HepG2 (cell line): ENCODE results near the gene GFER. TPM values are rescaled to one million over a fixed set of nuclear protein-coding genes. Genes with fewer than 3 reads are reported as not detected.

Experiments
- DNMT3B ChIP-seq: conservative IDR thresholded peaks from 2 replicates; pipeline ENCODE4 v1.6.1; 2016; ENCODE audit warnings: missing biosample characterization, control low read depth
- FOXA3 ChIP-seq: IDR thresholded peaks from 2 replicates; pipeline ENCODE4 v1.6.1; 2016; ENCODE audit warnings: missing genetic modification reagents, missing compliant biosample characterization
- FOXP4 ChIP-seq: sonication (generic); formaldehyde crosslinking; IDR thresholded peaks from 2 replicates; pipeline ENCODE4 v1.4.0; 2020; ENCODE audit warnings: missing genetic modification reagents
- IKZF4 ChIP-seq: sonication (generic); formaldehyde crosslinking; IDR thresholded peaks from 2 replicates; pipeline ENCODE4 v1.5.1; 2020; ENCODE audit warnings: borderline replicate concordance, mild to moderate bottlenecking, low read depth, missing genetic modification reagents; ENCODE audit errors: not compliant biosample characterization
- MLLT10 ChIP-seq: sonication (generic); formaldehyde crosslinking; IDR thresholded peaks from 2 replicates; pipeline ENCODE4 v1.4.0; 2020; ENCODE audit warnings: missing genetic modification reagents
- MXI1 ChIP-seq: IDR thresholded peaks from 3 replicates; pipeline ENCODE4 v1.6.1; 2012; ENCODE audit warnings: low read depth, low read length, inconsistent platforms, borderline replicate concordance
- NFYB ChIP-seq: sonication (generic); formaldehyde crosslinking; IDR thresholded peaks from 2 replicates; pipeline ENCODE4 v1.4.0; 2020; ENCODE audit warnings: missing genetic modification reagents
- SRSF1 ChIP-seq: fragments of 200-400 bp; formaldehyde crosslinking; optimal IDR thresholded peaks from 2 replicates; pipeline ENCODE3; 2017; ENCODE audit warnings: mild to moderate bottlenecking, low read depth, low read length, moderate library complexity
- TEAD3 ChIP-seq: optimal IDR thresholded peaks from 2 replicates; pipeline ENCODE3; 2016; ENCODE audit warnings: borderline replicate concordance
- TMF1 ChIP-seq: sonication (generic); formaldehyde crosslinking; IDR thresholded peaks from 2 replicates; pipeline ENCODE4 v1.8.1; 2022; ENCODE audit warnings: low read depth, missing genetic modification reagents
- TP53 ChIP-seq: sonication (generic); formaldehyde crosslinking; conservative IDR thresholded peaks from 2 replicates; pipeline ENCODE4 v1.4.0; 2020; ENCODE audit warnings: missing genetic modification reagents
- U2AF2 ChIP-seq: fragments of 200-400 bp; formaldehyde crosslinking; IDR thresholded peaks from 2 replicates; pipeline ENCODE4 v1.6.1; 2017; ENCODE audit warnings: low read depth, mild to moderate bottlenecking, low read length
- ZFP36L1 ChIP-seq: sonication (generic); formaldehyde crosslinking; IDR thresholded peaks from 2 replicates; pipeline ENCODE4 v1.8.0; 2022; ENCODE audit warnings: mild to moderate bottlenecking, missing genetic modification reagents, moderate library complexity
- ZNF232 ChIP-seq: sonication (generic); formaldehyde crosslinking; IDR thresholded peaks from 2 replicates; pipeline ENCODE4 v1.4.0; 2020; ENCODE audit warnings: missing genetic modification reagents, borderline replicate concordance
- ZNF263 ChIP-seq: sonication (generic); formaldehyde crosslinking; IDR thresholded peaks from 2 replicates; pipeline ENCODE4 v1.4.0; 2020; ENCODE audit warnings: missing genetic modification reagents
- ZNF296 ChIP-seq: sonication (generic); formaldehyde crosslinking; conservative IDR thresholded peaks from 2 replicates; pipeline ENCODE4 v1.5.0; 2020; ENCODE audit warnings: mild to moderate bottlenecking, missing genetic modification reagents
- ZNF616 ChIP-seq: sonication (generic); formaldehyde crosslinking; IDR thresholded peaks from 2 replicates; pipeline ENCODE4 v1.5.0; 2020; ENCODE audit warnings: low read depth, mild to moderate bottlenecking, missing genetic modification reagents
- ZNF670 ChIP-seq: sonication (generic); formaldehyde crosslinking; IDR thresholded peaks from 2 replicates; pipeline ENCODE4 v1.8.0; 2022; ENCODE audit warnings: mild to moderate bottlenecking, missing genetic modification reagents, borderline replicate concordance
- ZNF709 ChIP-seq: sonication (generic); formaldehyde crosslinking; IDR thresholded peaks from 2 replicates; pipeline ENCODE4 v1.5.0; 2020; ENCODE audit warnings: mild to moderate bottlenecking, missing genetic modification reagents
- ZNF720 ChIP-seq: sonication (generic); formaldehyde crosslinking; IDR thresholded peaks from 2 replicates; pipeline ENCODE4 v1.4.0; 2020; ENCODE audit warnings: missing genetic modification reagents
- ZNF75D ChIP-seq: sonication (generic); formaldehyde crosslinking; IDR thresholded peaks from 2 replicates; pipeline ENCODE4 v1.8.1; 2023; ENCODE audit warnings: missing genetic modification reagents, mild to moderate bottlenecking, borderline replicate concordance
- ZNF878 ChIP-seq: sonication (generic); formaldehyde crosslinking; IDR thresholded peaks from 2 replicates; pipeline ENCODE4 v1.8.1; 2023; ENCODE audit warnings: mild to moderate bottlenecking, missing genetic modification reagents, moderate library complexity
- polyA plus RNA-seq, 8 experiments: library from polyadenylated mRNA; depleted of rRNA in 3 of 8; stranded (reverse) in 7 of 8; unstranded in 1 of 8; fragments of >200 nt; fragmentation: Illumina TruSeq in 4 of 8; extraction: Trizol in 4 of 8; gene quantifications; 2 replicates each; pipeline versions ENCODE4 v1.2.1 to v1.2.3, GENCODE V29; 2011 to 2016; ENCODE audit warnings: low read depth in 4 of 8, missing spikeins in 1 of 8, mixed read lengths in 1 of 8; ENCODE audit not compliant: insufficient read depth in 1 of 8
- total RNA-seq, 5 experiments: library from RNA; depleted of rRNA; stranded (reverse); fragments of >200 nt; fragmentation: Illumina TruSeq; extraction: Trizol; gene quantifications; 2 replicates each; pipeline ENCODE4 v1.2.3, GENCODE V29; 2016; ENCODE audit warnings: low read depth in 1 of 5
- TF ChIP-seq, protein P1 (sequence below): sonication (generic); formaldehyde crosslinking; IDR thresholded peaks from 2 replicates; pipeline ENCODE4 v1.4.0; 2020; ENCODE audit warnings: missing genetic modification reagents; ENCODE audit errors: not compliant biosample characterization
- TF ChIP-seq, protein P2 (sequence below): sonication (generic); formaldehyde crosslinking; conservative IDR thresholded peaks from 2 replicates; pipeline ENCODE4 v1.4.0; 2020; ENCODE audit warnings: mild to moderate bottlenecking, missing genetic modification reagents, moderate library complexity

Gene GFER
- total and polyA plus RNA-seq, 2 of the 13 experiments (the other 11 are each of a cell fraction or from before 2014, with no cell fraction given), result 28.6 to 71.7 TPM

DNA sequence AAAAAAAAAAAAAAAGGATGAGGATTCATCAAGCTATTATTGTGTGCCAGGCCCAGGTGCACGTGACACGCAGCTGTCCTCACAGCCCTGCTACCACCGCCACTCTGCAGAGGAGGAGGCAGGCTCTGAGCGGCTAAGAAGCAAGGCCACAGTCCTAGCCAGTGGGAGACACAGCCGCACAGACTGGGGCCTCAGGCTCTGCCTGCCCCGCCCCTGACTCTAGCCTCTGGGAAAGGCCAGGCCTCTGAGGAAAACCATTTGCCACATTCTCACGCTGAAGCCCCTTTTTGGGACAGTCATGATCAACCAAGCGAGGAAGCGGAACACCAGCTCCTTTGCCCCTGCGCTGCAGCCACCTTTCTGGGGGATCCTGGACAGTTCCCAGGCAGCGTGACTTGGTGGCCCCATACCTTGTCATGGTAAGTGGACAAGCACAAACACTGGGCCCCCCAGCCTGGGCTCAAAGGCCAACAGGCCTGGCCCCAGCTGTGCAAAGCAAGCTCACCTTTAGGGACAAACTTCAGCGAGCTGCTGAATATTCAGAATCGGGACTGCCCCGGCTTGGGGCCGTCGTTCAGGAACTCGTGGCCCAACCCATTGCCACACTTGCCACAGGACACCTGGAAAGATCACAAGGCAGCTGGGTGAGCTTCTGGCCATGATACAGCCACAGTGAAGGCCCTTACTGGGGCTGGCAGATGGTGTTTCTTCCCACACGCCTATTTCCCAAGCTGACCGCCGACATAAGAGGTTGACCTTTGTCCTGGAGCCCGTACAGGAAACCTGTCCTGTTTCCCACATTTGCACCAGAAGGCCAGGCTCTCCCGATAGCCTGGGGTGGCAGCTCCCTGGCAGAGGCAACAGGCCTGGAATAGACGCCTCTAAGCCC is 43.5 kb upstream of the GFER start (continued):
- TF ChIP-seq FOXP4 (CRISPR knock-in tag) (peak; percentile 83), ZFP36L1 (CRISPR knock-in tag) (no peak), FOXA3 (CRISPR knock-in tag) (peak; percentile 87), ZNF616 (CRISPR knock-in tag) (no peak), NFYB (no peak; the same call in 1 of the 2 replicates), IKZF4 (CRISPR knock-in tag) (peak; percentile 64), MLLT10 (CRISPR knock-in tag) (no peak), TP53 (peak; percentile 66; the same call in 1 of the 2 replicates), ZNF232 (CRISPR knock-in tag) (peak; percentile 19; the same call in 1 of the 2 replicates), ZNF75D (no peak), ZNF296 (0 out of 2 replicates have a peak, but pooled peaks have one; percentile 37), DNMT3B (no peak), ZNF670 (CRISPR knock-in tag) (no peak), TMF1 (CRISPR knock-in tag) (peak; percentile 25; the same call in 1 of the 2 replicates), ZNF709 (CRISPR knock-in tag) (peak; percentile 33; the same call in 1 of the 2 replicates), ZNF720 (no peak), ZNF878 (CRISPR knock-in tag) (peak; percentile 75), SRSF1 (peak; percentile 85), TEAD3 (CRISPR knock-in tag) (peak; percentile 23), U2AF2 (no peak), ZNF263 (no peak; the same call in 1 of the 2 replicates), MXI1 (peak; percentile 72; the same call in 1 of the 3 replicates)
- TF ChIP-seq, protein P1, sequence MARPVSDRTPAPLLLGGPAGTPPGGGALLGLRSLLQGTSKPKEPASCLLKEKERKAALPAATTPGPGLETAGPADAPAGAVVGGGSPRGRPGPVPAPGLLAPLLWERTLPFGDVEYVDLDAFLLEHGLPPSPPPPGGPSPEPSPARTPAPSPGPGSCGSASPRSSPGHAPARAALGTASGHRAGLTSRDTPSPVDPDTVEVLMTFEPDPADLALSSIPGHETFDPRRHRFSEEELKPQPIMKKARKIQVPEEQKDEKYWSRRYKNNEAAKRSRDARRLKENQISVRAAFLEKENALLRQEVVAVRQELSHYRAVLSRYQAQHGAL (CRISPR knock-in tag), result peak; percentile 11
- TF ChIP-seq, protein P2, sequence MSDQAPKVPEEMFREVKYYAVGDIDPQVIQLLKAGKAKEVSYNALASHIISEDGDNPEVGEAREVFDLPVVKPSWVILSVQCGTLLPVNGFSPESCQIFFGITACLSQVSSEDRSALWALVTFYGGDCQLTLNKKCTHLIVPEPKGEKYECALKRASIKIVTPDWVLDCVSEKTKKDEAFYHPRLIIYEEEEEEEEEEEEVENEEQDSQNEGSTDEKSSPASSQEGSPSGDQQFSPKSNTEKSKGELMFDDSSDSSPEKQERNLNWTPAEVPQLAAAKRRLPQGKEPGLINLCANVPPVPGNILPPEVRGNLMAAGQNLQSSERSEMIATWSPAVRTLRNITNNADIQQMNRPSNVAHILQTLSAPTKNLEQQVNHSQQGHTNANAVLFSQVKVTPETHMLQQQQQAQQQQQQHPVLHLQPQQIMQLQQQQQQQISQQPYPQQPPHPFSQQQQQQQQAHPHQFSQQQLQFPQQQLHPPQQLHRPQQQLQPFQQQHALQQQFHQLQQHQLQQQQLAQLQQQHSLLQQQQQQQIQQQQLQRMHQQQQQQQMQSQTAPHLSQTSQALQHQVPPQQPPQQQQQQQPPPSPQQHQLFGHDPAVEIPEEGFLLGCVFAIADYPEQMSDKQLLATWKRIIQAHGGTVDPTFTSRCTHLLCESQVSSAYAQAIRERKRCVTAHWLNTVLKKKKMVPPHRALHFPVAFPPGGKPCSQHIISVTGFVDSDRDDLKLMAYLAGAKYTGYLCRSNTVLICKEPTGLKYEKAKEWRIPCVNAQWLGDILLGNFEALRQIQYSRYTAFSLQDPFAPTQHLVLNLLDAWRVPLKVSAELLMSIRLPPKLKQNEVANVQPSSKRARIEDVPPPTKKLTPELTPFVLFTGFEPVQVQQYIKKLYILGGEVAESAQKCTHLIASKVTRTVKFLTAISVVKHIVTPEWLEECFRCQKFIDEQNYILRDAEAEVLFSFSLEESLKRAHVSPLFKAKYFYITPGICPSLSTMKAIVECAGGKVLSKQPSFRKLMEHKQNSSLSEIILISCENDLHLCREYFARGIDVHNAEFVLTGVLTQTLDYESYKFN (CRISPR knock-in tag), result peak; percentile 100
